ENCODE data around the gene ASB4.
"Not testable (repeated sequence)": the region's sequence is repeated elsewhere in the genome, so short reads cannot be mapped to it uniquely, and the experiment has no call there.

Gene ASB4, protein sequence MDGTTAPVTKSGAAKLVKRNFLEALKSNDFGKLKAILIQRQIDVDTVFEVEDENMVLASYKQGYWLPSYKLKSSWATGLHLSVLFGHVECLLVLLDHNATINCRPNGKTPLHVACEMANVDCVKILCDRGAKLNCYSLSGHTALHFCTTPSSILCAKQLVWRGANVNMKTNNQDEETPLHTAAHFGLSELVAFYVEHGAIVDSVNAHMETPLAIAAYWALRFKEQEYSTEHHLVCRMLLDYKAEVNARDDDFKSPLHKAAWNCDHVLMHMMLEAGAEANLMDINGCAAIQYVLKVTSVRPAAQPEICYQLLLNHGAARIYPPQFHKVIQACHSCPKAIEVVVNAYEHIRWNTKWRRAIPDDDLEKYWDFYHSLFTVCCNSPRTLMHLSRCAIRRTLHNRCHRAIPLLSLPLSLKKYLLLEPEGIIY

DNA sequence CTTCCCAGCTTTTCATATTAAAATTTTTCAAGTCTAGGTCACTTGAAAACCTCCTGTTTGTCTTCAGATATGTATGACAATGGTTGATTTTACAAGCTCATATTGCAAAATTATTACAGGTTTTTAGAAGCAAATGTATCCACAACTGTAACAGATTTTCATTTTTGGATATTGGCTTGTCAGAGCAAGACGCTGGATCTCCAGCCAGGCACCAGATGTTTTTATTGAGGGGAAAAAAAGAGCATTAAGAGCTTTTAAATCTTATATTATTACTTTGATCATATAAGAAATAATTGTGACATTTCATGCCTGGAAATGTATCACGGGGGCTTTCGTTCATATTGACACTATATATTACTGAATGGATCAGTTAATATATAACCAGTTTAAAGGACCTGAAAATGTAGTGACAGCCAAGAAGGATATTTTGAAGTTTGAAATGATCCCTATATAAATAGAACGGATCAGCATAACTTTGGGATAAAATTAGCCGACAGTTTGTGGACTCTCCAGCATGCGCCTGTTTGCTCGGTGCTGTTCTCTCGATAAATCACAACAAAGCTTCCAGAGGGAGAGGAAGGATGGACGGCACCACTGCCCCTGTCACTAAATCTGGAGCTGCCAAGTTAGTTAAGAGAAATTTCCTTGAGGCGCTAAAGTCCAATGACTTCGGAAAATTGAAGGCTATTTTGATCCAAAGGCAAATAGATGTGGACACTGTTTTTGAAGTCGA lies at the start of gene ASB4:
Gene ASB4, plus strand, starts transcription at position 553 of the 733 bp plus-strand sequence. Its CDS starts 29 bp downstream, at position 582.
- DNase-seq: no peak

DNA sequence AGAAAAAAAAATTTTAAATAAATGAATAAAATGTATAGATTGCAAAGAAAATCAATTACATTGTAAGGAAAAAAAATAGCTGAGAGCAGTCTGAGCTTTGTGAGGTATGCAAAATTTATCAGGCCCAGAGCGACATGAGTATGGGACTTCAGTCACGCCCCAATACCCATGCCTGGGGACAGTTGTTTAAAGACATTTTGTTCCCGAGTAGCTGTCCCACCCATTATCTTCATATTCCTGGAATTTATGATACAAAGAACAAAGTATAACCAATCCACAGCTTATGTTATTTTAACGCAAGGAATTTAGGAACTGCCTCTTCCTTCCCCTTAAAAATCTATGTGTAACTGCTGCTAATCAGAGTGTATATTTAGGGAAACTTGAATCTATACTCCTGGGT lies 49.3 kb upstream of the ASB4 start:
- DNase-seq: peak; percentile 14

DNA sequence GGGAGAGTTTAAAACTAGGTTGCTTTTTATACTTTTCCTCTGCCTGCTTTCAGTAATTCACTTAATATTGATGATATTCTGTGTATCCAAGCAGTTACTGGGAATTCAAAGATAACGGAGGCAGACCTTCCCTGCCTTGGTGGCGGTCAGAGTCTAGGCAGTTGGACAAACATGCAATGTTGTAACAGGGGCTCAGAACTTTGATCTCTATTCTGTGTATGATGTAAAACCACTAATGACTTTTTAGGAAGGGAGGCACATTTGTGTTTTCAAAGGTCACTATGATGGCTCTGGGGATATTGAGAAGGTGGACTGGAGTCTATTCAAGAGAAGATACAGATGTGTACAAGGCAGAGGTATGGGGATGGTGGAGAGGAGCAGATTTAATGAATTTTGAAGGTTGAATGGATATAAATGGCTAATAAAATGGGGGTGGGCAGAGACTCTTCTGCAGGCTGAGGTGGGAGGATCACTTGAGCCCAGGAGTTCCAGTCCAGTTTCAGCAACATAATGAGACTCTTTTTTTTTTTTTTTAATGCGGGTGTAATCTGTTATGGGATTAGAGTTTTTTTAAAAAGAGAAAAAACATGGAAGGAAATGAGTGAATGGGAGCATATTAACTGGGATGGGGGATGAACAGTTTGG lies 45.2 kb upstream of the ASB4 start:
- no peak for DNase-seq

DNA sequence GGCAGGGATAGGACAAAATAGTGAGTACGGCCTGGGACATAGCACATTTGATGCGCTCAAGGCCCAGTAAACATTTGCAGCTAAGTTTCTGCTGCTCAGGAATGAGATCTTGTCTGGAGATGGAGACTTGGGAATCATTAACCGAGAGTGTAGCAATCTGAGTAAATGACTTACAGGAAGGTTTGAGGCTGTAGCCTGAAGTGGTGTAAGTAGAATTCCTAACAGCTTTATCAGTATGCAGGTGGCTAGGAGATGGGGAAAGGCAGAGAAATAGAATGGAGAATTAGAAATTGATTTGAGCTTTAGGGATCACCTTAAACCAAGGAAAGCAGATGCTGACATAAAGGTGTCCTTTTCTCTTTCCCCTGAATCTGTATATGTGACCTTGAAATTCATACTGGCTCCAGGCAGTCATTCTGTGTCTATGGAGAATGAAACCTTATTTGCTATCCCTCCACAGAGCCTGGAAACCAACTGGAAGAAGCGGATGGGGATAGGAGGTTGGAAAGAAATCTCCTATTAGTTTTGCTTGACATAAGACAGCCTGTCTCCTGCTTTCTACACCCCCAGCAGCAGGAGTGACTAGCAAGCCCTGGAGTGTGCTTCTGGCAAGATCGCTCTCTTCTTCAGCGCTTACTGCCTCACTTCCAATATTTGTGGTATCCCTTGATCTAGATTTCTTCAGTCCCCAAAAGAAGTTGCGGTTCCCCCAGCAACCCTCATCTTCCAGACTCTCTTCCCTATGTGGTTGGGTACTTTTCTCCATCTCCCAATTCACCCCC lies 44.5 kb upstream of the ASB4 start:
- no peak for DNase-seq

DNA sequence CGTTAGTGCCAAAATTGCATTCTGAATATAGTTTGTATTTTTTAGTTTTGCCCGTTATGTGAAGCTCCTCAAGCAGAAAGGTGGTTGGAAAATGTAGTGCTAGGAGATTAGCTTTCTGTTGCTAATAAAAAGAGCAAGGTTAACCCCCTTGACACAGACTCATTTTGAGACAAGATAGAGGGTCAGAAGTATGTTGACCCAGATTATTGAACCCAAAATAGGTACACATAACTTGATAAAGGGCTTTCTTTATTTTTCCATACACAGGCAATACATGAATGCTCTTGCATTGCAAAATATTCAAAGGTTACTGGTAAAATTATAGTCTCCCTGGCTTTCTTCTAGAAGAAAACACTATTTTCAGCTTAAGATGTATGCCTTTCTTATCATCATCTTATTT lies 40.9 kb upstream of the ASB4 start:
- DNase-seq: no peak

DNA sequence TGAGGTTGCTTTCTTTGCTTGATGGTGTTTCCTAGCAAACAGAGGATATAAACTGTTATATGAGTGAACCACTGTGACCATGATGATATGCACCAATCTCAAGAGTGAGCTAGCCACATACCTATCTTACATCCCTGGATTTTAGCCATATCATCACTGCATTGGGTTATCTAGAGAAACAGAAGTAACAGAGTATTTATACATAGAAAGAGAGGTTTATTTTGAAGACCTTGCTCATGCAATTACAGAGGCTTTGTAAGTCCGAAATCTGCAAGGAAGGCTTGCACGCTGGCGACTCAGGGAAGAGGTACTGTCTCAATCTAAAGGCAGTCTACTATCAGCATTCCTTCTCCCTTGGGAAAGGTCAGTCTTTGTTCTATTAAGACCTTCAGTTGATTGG lies 39.1 kb upstream of the ASB4 start:
- no peak for DNase-seq

DNA sequence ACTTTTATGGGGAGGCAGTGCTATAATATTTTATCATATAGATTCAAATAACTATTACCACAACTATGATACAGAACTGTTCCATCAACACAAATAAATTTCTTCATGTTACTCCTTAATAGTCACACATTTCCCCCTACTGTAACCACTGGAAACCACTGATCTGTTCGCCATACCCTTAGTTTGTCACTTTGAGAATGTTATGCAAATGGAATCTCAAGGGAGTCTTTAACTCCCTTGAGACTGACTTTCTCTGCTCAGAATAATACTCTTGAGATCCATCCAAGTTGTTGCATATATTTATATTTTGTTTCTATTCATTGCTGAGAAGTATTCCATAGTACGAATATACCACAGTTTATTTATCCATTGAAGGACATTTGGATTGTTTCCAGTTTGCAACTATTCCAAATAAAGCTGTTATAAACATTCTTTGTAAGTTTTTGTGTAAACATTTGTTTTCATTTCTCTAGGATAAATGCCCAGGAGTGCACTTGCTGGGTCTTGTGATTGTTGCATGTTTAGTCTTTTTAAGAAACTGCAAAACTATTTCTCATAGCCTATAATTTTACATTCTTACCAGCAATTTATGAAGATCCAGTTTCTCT lies 31.2 kb upstream of the ASB4 start:
- no peak for DNase-seq

DNA sequence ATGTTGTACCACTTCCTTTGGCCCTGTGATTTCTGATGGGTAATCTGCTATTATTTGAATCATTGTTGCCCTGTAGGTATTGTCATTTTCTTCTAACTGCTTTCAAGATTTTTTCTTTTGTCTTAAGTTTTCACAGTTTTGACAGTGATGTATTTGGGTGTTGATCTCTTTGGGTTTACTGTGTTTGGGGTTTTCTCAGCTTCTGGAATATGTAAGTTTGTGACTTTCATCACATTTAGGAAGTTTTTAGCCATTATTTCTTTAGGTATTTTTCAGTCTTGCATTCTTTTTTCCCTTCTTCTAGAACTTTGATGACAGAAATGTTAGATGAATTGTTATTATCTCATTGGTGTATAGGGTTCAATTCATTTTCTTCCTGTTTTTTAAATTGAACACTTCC lies 27.8 kb upstream of the ASB4 start:
- DNase-seq: no peak

DNA sequence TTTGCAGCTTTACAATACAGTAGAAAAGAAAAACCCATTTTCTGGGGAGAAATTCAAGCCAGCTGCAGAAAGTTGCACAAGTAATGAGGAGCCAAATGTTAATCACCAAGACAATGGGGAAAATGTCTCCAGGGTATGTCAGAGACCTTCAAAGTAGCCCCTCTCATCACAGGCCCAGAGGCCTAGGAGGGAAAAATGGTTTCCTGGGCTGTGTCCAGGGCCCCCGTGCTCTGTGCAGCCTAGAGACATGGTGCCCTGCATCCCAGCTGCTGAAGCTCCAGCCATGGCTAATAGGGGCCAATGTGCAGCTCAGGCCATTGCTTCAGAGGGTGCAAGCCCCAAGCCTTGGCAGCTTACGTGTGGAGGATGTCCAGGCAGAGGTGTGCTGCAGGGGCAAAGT lies 25.1 kb upstream of the ASB4 start:
- DNase-seq: not testable (repeated sequence)

DNA sequence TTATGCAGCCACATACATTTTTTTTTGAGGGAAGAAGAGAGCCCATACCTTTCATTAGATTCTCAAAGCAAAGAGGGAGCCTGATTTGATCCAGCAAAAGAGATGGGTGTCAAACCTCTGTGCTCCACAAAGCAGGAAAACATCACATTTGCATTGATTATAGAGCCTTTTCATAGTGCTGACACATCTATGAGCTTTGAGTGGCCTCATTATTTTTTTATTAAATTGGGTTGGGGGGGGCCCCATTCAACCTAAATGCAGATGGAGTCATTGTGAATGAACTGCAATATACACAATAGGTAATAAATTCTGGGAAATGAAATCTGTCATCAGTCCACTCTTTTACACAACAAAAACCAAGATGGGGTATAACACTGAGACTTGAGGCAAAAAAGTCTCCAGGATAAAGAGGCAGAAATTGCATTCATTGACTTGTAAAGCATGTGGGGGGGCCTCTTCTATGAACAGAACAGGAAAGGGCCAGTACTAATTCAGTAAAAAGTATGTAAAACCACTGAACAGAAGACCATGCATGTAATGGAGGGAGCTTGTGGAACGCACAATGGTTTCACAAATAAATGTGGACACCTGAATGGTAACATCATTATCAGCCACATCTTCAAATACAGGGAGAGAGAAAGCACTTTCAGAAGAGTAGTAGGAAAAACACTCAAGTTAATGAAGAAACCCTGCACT lies 17.7 kb upstream of the ASB4 start:
- DNase-seq: no peak

DNA sequence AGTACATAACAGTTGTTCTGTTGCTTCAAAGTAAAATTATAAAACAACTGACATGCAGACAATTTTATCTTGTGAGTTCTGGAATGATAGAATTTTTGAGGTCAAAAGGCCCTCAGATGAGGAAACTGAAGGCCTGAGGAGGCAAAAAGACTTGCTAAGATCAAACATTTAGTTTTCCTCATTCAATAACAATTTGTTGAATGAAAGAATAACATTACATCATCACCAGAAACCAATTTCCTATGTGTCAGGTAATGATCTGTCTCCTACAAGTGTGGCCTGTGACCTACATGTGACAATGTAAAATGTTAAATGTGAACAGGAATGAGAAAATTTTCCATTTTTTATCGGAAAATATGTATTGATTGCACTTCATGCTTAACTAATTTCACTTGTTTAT lies 16.6 kb upstream of the ASB4 start:
- no peak for DNase-seq

DNA sequence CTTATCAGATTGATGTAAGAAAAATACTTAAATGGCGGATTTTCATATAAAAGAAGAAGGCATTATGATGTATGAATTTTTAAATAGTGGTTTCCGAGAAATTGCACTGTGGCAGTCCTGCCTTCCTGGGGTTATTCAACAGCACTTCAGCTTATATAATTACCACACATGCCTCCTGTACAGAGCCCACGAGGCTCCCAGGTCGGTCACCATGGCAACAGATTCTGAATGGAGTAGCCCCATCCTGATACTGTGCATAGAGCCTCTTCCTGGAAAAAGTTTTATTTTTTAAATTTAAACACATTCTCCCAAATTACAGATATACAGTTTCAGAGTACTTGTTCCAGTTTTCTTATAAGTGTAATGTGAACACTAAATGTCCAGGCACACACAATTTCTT lies 15.9 kb upstream of the ASB4 start:
- DNase-seq: peak; percentile 79

DNA sequence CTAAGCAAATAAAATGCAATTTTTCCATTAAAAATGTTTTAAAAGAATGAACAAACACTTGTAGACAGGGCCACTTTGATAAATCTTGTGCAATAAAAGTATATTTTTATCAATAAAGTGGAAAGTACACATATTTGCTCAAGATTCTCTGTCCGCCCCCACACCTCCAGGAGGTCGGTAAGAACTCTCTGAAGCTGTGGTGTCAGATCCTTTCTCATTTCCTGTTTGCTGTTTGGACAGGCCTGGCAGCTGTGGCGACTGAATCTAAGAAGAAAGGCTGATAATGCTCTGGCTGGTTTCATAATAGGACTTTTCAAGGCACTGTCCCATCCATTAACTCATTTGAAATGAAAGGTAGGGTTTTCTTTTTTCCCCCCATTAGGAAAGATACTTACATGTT lies 15.3 kb upstream of the ASB4 start:
- DNase-seq: peak; percentile 59

DNA sequence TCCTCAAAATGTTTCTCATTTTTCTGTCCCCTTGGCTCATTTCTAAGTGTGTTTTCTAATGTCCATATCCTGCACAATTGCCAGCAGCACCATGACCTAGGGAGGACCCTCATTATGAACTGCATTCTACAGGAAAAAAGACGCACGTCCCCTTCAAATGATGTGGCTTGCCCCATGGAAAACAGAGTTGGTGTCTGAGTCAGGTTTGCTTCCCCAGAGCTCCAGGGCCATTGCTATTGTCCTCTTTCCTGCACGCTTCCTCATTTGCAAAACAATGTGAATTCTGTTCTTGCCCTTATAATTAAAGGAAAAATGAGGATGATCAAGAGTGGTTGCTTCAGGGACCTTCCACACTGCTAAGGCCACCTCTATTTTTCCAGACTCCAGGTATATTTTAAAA lies 14.7 kb upstream of the ASB4 start:
- peak; percentile 33 for DNase-seq

DNA sequence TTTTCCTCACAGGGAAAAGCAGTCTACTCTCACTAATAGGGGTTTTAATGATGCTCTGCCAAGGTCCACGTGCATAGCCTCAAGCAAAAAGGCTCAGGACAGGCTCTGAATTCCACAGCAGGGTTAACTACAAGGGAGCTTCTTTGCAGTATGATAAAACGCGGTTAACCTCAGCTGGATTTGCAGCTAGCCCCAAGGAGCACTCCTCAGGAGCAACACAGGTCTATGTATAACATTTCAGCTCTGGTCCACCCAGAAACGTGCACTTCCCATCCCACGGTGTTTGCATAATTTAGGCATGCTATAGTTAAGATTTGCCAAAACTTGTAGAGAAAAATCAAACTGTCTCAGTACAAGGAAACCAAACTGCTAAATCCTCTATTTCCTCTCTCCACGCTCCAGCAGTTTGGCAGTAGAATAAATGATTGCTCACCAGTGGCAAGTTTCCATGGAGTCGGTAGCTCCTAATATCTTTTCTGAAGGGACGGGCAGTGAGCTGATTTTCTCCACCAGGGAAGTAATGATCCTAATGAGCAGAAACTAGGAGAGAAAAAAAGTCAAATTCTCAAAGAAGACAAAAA lies 13.1 kb upstream of the ASB4 start:
- DNase-seq: no peak

DNA sequence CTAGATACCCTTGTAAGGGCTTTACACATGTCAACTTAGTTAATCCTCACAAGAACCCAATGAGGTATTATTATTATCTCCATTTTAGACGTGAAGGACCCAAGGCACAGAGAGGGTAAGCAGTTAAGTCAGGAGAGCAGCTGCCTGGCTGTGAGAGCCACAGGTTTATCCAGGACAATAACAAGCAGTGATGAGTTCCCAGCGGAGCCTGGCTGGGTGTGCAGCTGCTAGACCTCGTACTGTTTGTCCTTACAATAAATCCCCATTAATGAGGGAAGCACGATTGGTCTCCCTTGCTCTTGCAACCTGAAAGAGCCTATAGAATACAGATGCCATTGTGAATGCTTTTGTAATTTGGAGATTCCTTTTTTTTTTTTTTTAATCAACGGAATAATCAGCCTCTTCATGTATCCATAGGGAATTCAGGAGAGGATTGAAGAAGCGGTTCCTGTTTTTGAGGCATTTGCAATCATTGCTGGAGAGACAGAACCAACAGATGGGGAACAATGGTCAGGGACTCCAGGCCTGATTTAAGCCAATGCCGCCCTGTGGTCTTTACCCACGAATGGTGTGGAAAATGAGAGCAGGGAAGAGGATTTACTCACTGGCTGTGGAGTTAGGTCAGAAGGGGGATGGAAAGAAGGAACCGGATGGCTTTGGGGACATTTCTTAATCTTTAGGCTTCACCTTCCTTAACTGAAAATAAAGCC lies 12.3 kb upstream of the ASB4 start:
- peak; percentile 86 for DNase-seq

DNA sequence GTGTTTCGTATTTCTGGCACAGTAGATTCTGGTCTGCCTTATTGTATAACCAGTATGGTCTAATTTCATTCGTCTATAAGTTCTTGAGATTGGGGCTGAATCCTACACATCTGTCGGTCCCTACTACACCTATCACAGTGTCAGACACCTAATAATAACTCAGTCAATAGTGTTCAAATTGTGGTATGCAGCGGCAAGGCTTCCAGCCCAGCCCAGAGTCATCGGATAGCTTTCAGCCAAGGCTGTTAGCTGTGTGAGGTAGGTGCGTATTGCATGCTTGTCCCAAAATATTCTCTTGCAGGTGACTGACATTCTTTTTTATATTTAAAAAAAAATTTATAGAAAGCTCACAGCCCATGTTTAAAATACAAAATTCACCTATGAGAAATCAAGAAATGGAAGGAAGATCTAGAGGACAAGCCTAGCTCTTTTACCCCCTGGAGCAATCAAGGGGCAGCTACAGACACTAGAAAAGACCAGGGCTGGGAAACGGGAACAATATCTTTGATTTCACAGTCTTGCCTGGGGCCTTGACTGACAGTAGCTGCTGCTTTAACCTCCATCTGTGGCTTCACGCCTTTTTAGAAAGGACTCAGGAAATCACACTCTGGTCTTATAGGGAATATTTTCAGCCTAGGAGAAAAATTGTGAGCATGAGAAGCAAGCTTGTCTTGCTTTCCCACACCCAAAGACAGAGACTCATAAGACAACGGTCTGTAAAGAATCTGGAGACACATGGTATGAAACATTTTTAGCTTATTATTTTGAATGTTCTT lies 9.5 kb upstream of the ASB4 start:
- no peak for DNase-seq

DNA sequence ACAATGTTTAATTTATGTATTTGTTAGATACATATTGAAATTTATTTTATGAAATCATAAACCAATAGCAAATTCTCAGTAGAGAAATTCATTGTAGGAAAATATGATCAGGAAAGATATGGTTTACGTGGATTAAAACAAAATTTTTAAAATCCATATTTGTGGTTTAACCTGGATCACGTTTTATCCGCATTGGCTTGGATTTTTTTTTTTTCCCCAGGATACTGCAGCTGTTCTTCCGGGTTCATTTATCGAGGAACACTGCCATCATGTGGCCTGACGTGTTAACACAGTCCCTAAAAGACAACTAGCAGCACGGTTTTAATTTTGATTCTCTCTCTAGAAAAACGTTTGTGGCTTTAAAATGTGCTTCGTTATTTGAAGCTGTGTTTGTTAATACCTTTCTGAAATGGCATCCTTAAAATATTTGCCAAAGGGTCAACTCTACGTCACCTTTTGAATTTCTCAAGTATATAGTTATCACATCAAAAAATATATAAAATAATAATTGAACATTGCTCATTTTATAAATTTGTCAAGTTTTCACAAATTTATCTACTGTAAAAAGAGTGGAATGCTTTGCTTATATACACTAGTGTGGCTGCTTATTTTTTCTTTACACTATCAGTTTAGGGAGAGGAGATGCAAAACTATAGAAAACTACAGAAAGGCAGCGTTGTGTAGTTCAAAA lies 8.7 kb upstream of the ASB4 start:
- DNase-seq: peak; percentile 93

DNA sequence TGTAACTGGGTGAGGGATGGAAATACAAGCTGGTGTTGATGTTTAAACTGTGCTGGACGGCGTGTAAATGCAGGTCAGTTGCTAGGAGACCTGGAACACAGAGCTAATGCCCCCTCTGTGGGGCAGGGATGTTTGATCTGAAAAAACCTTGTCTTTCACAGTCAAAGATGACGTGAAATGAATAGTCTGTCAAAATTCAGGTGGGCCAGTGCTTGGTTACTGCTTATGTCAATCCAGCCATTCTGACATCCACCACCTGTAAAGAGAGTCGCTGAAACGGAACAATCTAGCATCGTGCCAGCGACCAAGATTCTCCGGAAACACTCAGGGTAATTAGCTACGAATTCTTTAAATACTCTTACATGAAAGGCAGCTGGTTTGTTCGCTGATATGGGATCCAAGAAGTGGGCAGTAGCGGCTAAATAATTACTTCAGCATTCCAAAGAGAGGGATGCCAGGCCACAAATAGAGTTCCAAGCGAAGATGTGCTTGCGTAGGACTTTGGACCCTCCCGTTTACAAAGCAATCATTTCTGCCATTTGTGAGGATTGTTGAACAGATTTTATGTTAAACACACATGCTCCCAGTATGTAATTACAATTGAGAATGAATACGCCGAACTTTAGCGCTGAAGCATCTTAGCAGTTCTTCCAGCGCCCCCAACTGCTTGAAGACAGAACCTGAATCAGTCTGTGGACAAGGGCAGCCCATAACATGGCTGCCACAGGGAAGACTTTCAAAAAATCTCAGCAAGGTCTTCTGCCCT lies 7.3 kb upstream of the ASB4 start:
- DNase-seq: peak; percentile 63

Data from eye (tissue), 1 donor.